ENCODE results near the gene ZNF280B. TPM values are rescaled to one million over a fixed set of nuclear protein-coding genes. Genes with fewer than 3 reads are reported as not detected.

The ZNF280B gene
- total and polyA plus RNA-seq, 9 of the 15 experiments (the other 6 are each of a cell fraction or from before 2014, with no cell fraction given) = 7.7 to 29.9 (median 20.0) TPM

DNA sequence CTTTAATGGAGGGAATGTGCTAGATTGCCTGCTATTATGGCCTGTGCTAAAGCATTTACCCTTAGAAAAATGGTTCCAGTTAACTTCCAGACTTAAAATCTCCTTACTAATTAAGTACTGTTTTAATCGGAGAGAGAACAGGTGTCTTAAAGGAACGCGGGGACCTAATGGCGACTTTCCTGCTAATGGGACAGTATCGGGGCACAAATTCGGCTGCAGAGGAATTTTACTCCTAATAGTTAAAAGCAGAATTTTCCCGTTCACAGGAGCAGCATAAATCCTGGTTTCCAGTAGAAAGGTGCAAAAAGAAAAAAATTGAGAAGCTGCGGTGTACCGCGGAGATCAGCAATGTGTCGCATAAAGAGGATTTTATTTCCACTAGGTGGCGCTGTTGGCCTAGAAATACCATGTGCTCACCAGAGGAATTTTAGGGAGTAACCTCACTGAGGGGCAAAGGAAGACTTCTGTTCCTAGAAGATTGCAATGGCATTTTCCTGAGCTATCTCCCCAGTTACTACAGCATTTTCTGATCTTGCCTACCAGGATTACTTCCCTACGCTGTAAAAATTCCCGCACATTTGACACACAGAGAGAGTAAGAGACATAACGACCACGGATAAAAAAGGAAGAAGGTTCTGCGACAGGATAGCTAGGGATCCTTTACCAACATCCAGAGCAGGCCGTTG, 44.5 kb downstream of the ZNF280B start (continued):
- TF ChIP-seq, protein P1, sequence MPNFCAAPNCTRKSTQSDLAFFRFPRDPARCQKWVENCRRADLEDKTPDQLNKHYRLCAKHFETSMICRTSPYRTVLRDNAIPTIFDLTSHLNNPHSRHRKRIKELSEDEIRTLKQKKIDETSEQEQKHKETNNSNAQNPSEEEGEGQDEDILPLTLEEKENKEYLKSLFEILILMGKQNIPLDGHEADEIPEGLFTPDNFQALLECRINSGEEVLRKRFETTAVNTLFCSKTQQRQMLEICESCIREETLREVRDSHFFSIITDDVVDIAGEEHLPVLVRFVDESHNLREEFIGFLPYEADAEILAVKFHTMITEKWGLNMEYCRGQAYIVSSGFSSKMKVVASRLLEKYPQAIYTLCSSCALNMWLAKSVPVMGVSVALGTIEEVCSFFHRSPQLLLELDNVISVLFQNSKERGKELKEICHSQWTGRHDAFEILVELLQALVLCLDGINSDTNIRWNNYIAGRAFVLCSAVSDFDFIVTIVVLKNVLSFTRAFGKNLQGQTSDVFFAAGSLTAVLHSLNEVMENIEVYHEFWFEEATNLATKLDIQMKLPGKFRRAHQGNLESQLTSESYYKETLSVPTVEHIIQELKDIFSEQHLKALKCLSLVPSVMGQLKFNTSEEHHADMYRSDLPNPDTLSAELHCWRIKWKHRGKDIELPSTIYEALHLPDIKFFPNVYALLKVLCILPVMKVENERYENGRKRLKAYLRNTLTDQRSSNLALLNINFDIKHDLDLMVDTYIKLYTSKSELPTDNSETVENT (CRISPR knock-in tag; IDR thresholded peaks at IDR 0.05) = no peak
- TF ChIP-seq ZFP91 (CRISPR knock-in tag; IDR thresholded peaks at IDR 0.05) = peak; percentile 45; the same call in 1 of the 2 replicates
- 0 out of 2 replicates have a peak, but pooled peaks have one; percentile 27 for TF ChIP-seq HDAC8 (tag; IDR thresholded peaks at IDR 0.05)
- peak; percentile 85 for TF ChIP-seq TEAD4 (IDR thresholded peaks at IDR 0.05; ENCODE audit: low read length)
- no peak for TF ChIP-seq TEAD4 (CRISPR knock-in tag; IDR thresholded peaks at IDR 0.05; ENCODE audit: borderline replicate concordance)
- no peak for TF ChIP-seq ZBTB8A (IDR thresholded peaks at IDR 0.05; ENCODE audit: partially characterized antibody)
- no peak for TF ChIP-seq LARP7 (IDR thresholded peaks at IDR 0.05)
- no peak for TF ChIP-seq ZHX1 (conservative IDR thresholded peaks at IDR 0.05; ENCODE audit: low read length)
- TF ChIP-seq TCF7 (IDR thresholded peaks at IDR 0.05; ENCODE audit: borderline replicate concordance) = 0 out of 2 replicates have a peak, but pooled peaks have one; percentile 74
- TF ChIP-seq HINFP (tag; conservative IDR thresholded peaks at IDR 0.05; ENCODE audit: low read depth) = no peak
- peak; percentile 92 for TF ChIP-seq ZNF384 (IDR thresholded peaks at IDR 0.05; ENCODE audit: low read depth, low read length)
- TF ChIP-seq ZBTB17 (CRISPR knock-in tag; IDR thresholded peaks at IDR 0.05) = peak; percentile 55; the same call in 1 of the 2 replicates
- TF ChIP-seq, protein P2, sequence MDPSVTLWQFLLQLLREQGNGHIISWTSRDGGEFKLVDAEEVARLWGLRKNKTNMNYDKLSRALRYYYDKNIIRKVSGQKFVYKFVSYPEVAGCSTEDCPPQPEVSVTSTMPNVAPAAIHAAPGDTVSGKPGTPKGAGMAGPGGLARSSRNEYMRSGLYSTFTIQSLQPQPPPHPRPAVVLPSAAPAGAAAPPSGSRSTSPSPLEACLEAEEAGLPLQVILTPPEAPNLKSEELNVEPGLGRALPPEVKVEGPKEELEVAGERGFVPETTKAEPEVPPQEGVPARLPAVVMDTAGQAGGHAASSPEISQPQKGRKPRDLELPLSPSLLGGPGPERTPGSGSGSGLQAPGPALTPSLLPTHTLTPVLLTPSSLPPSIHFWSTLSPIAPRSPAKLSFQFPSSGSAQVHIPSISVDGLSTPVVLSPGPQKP (CRISPR knock-in tag; IDR thresholded peaks at IDR 0.05) = no peak
- TF ChIP-seq CXXC5 (CRISPR knock-in tag; IDR thresholded peaks at IDR 0.05) = peak; percentile 26
- TF ChIP-seq, protein P3, sequence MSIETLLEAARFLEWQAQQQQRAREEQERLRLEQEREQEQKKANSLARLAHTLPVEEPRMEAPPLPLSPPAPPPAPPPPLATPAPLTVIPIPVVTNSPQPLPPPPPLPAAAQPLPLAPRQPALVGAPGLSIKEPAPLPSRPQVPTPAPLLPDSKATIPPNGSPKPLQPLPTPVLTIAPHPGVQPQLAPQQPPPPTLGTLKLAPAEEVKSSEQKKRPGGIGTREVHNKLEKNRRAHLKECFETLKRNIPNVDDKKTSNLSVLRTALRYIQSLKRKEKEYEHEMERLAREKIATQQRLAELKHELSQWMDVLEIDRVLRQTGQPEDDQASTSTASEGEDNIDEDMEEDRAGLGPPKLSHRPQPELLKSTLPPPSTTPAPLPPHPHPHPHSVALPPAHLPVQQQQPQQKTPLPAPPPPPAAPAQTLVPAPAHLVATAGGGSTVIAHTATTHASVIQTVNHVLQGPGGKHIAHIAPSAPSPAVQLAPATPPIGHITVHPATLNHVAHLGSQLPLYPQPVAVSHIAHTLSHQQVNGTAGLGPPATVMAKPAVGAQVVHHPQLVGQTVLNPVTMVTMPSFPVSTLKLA (conservative IDR thresholded peaks at IDR 0.05) = peak; percentile 34 to 40; a peak in 1 of 4 replicates
- peak; percentile 89; the same call in 1 of the 2 replicates for TF ChIP-seq ZC3H11A (IDR thresholded peaks at IDR 0.05; ENCODE audit: low read depth, low read length)

Data from K562 (cell line).